Activated CD8-positive, alpha-beta memory T cell treated with anti-CD3 and anti-CD28 coated beads for 24 hours (primary cell): Measurements from ENCODE around the gene DMAP1.
"Not testable (repeated sequence)": the region's sequence is repeated elsewhere in the genome, so short reads cannot be mapped to it uniquely, and the experiment has no call there.

Experiments
- DNase-seq: peaks from one replicate; pipeline ENCODE4 v3.0.0-alpha.2; 2020

Gene DMAP1, protein sequence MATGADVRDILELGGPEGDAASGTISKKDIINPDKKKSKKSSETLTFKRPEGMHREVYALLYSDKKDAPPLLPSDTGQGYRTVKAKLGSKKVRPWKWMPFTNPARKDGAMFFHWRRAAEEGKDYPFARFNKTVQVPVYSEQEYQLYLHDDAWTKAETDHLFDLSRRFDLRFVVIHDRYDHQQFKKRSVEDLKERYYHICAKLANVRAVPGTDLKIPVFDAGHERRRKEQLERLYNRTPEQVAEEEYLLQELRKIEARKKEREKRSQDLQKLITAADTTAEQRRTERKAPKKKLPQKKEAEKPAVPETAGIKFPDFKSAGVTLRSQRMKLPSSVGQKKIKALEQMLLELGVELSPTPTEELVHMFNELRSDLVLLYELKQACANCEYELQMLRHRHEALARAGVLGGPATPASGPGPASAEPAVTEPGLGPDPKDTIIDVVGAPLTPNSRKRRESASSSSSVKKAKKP

DNA sequence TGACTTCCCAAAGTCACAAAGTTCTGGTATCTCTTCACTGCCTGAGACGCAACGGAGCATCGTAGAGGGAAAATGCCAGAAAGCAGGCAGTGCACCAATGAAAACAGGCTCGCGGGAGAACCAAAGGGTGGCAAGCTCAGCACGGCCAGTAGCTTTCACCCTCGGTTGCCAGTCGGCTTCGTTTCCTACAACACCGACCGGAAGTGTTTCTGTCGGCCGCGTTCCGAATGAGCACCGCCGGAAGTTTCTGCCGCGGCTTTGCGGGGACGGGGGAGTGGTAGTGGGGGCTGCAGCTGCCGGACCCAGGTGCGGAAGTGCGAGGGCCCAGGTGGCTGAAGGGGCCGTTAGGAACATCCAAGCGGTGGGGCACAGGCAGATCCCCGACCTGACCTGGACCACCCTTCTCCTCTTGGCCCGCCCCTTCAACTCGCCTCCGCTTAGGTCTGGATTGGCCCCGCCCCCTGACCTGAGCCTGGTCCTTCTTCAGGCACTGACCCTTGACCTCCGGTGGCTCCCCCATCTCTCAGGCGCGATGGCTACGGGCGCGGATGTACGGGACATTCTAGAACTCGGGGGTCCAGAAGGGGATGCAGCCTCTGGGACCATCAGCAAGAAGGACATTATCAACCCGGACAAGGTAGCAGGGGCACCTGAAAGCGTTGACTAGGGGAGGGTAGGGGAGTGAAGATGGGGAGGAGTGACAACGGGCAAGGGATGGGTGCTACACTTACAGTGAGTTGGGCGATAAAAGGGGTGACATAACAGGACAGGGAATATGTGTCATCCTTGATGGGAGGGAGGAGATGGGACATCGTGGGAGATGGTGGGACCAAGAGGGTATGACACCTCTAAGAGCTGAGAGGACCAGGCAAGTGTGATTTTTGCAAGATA is at the start of gene DMAP1:
Gene DMAP1 (plus strand): TSS at position 250 of the 891 bp plus-strand sequence. CDS start 283 bp downstream, at position 533.
- peak; percentile 97 for DNase-seq

DNA sequence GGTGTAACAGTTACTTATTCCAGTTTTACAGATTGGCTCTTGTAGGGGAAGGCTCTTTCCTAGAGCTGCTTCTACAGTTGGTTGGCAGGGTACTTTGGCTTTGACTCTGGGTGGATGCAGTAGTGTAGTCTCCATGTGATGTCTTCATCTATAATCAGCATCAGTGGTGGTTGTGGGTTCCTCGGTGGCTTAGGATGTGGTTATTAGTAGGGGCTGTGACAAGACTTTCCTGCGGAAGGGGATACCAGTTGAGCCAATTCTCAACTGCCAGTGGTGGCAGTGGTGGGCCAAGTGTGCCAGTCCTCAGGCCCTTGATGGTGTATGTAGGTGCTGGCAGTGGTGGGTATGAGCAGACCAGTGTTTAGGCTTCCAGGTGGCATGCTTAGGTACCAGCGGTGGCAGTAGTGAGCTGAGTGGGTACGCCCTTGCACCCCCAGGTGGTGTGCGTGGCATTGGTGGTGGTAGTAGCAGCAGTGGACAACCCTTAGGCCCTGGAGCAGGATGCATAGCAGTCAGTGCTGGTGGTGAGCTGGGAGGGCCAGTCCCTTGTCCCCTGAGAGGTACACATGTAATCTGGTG is 44.7 kb upstream of the DMAP1 start:
- DNase-seq = no peak

DNA sequence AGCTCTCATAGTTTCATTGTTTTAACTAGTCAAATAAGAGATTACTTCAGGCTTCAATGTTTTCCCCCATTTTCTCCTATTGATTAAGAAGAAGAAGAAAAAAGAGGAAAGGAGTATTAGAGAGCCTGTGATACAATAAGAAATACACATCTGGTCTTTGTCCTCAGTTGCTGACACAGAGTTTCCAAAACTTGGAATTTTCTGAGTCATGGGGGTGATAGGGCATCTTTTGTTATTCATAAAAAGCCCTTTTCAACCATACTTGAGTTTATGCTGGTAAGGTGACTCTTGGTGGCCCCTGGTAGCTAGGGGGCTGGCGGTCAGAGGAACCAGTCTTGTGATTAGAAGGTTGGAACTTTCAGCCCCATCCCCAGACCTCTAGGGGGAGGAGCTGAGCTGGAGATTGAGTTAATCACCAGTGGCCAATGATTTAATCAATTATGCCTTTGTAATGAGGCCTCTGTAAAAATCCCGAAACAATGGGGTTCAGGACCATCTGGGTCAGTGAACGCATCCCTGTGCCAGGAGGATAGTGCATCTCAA is 42.9 kb upstream of the DMAP1 start:
- DNase-seq = no peak

DNA sequence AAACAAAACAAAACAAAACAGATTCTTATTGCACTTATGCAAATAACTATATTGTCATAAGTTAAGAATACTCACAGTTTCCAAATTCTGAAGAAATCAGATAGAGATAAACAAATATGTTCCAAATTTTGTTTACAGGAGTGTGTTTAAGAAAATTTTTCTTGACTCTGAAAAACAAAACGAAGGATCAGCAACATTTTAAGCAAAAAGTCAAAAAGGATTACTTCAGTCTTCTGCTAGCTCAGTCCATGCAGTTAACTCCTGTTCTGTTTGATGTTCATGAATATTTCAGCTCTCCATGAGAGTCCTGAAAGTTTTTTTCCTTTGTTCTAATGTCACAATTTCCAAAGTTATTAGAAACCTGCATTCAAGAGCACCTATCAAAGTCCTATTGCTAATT is 38.6 kb upstream of the DMAP1 start:
- no peak for DNase-seq

DNA sequence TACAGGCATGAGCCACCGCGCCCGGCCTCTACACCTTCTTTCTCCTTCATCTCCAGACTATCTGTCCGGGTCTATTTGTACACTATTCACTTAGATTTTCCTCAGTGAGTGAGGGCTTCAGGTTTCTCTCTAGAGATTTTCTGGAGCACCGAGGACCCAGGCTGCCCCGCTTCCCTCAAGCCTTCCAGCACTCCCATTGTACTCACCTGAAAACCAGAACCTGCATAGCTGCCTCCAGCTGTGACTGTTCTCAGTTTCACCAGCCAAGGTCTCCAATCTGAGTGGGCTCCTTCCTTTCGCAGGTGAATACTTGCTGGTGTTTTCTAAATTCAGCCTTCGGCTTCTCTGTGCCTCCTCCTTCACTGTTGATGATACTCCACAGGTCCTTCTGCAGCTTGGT is 12.9 kb upstream of the DMAP1 start:
- DNase-seq = no peak

DNA sequence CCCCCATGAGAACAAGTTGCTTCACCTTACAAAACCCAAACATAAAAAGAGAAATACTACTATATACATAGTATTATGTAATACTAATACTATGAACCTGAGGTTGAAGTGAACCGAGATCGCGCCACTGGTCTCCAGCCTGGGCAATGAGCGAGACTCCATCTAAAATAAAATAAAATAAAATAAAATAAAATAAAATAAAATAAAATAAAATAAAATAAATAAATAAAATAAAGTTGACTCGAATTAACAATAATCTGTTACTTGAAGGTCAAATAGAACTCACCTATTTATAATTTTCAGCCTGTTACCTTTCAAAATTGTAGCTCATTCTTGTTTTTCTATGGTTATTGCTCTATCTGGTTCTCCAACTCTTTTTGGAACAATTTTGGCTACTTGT is 6.7 kb upstream of the DMAP1 start:
- DNase-seq = not testable (repeated sequence)

DNA sequence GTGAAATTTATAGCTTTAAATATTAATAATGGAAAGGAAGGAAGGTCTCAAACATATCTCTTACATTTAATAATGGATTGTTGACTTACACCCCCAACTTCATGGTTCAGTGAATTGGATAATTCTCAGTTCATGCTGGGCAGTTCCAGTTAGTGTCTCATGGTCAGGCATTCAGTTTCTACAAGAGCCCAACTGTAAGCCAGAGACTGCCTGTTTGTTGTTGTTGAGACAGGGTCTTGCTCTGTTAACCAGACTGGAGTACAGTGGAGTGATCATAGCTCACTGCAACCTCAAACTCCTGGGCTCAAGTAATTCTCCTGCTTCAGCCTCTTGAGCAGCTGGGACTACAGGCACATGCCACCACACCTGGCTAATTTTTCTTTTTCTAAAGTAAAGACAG is 5.0 kb upstream of the DMAP1 start:
- DNase-seq = no peak

DNA sequence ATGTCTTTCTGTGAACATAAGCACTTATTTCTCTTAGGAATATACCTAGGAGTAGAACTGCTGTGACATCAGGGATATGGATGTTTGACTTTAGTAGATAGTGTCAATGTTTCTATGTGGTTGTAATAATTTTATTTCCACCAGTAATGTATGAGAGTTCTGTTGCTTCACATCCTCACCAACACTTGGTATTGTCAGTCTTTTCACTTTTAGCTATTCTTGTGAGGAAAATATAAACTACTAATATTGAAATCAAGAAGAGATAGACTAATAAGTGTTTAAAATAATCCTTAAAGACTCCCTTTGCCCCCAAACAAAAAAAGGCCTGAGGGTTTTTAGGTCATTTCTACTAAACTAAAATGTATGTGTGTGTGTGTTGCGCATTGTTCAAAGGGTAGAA is 2.7 kb upstream of the DMAP1 start:
- DNase-seq = no peak

DNA sequence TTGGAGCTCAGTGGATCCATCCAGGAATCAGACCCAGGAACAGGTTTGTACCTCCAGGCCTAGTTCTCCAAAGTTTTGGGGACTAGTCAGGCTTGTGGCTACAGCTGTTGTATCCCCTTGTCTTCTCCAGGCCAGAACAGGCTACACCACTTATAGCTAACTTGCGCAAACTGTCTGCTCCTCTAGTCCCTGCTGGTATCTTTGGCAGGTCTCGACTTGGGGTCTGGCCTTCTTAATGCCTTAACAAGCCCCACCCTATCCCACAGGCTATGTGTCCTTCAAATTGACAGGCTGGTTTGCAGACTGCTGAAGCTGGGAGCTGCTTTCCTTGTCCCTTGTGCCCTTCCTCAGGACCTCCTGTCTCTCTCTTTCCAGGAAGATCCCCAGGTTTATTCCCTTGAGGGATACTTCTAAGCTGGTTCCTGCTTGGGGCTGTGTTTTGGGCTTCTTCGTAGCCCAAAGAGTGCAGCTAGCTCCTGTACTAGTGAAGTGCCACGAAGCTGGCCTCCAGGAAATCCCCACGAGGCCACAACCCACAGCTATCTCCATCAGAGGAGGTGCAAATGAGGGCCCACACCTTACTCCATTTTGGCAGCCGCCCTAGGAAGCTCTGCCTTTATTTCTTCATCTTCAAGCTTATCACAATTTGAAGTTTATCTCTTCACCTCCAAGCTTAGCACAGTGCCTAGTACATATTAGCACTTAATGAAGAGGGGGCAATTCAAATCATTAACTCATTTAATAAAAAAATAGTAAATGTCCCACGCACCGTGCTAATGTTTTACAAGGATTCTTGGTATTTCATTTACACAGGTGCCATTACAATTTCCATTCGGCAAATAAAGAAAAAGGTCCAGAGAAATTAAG is 683 bp upstream of the DMAP1 start:
- DNase-seq = peak; percentile 69

DNA sequence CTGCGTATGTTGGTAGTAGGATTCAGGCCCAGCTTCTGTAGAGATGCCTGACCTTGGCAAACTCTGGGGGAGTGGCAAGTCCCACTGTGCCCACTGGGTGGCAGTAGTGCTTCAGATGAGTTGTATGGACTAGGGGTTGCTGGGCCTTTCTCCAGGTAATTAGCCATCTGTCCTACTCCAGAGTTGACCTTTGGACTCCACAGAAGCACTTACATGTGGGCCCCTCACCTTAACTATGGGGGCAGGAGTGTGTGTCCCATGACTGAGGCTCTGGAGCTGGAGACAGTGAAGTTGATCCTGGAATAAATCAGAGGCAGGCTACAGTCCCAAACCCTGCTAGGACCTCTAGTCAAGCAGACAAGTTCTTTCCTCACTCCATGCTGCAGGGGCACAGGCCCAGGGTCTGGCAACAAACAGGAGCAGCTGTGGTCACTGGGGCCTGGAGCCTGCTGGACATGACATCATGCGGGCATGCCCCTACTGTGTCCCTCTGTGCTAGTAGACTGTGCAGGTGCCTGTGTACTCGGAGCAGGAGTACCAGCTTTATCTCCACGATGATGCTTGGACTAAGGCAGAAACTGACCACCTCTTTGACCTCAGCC is 4.6 kb downstream of the DMAP1 start:
- DNase-seq = peak; percentile 91

DNA sequence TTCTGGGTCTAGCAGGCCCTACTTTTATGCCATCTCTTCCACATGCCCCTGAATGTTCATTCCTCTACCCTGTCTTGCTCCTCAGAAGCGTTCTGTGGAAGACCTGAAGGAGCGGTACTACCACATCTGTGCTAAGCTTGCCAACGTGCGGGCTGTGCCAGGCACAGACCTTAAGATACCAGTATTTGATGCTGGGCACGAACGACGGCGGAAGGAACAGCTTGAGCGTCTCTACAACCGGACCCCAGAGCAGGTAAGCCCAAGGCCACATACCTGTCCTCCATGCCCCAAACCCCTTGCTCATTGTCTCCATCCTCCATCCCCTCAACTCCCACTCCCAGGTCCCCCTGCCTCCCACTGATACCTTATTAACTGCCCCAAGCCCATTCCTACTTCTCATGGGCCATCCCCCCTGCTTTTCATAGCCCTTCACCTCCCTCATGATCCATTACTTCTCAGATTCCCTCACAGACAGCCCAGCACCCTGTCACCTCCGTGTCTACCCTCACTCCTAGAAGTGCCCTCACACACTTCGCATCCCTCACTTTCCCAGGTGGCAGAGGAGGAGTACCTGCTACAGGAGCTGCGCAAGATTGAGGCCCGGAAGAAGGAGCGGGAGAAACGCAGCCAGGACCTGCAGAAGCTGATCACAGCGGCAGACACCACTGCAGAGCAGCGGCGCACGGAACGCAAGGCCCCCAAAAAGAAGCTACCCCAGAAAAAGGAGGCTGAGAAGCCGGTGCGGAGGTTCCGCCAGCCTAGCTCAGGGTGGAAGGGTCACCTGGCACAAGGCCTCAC is 5.4 kb downstream of the DMAP1 start:
- peak; percentile 30 for DNase-seq

DNA sequence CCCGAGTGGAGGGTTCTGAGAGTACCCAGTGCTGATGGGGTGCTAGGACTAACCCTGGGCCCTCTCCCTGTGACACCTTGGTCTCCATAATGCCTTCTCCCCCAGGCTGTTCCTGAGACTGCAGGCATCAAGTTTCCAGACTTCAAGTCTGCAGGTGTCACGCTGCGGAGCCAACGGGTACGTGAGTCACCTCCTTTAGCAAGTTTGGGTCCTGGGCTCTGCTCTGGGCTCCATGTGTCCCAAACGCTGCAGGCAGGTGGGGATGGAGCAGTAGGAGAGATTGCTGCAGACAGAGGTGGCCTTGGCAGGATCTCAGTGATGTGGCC is 6.0 kb downstream of the DMAP1 start:
- DNase-seq = peak; percentile 51

DNA sequence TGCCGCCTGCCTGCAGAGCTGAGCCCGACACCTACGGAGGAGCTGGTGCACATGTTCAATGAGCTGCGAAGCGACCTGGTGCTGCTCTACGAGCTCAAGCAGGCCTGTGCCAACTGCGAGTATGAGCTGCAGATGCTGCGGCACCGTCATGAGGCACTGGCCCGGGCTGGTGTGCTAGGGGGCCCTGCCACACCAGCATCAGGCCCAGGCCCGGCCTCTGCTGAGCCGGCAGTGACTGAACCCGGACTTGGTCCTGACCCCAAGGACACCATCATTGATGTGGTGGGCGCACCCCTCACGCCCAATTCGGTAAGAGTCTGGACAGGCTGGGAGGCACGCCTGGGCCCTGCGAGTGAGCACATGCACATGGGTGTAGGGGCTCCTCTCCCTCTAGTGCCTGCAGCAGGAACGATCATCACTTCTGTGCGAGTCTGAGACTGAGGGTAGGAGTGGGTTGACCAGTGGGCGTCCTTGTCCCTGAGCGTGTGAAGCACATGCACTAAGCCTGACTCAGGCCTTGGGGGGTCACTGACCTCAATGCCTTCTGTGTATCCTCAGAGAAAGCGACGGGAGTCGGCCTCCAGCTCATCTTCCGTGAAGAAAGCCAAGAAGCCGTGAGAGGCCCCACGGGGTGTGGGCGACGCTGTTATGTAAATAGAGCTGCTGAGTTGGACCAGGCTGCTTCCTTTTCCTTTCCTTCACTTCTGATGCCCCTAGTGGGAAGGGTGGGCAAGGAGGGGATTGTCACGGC is 6.9 kb downstream of the DMAP1 start:
- DNase-seq = peak; percentile 51

DNA sequence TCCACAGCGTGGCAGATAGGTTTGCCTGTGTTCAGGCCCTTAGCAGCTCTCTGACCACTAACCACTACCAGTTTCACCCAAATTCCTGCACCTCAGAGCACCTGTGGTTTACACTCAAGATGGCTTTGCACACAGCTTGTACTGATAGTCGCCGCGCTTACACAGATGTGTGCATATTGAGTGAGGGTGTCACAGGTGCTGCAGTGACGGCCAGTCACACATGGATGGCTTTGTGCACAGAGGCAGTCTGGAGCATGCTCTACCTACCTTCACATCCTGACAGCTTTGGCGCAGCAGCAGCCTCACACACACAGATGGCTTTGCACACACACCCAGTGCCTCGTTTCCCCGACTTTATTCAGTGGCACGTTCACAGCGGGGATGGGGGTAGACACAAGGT is 7.5 kb downstream of the DMAP1 start:
- DNase-seq = peak; percentile 52

DNA sequence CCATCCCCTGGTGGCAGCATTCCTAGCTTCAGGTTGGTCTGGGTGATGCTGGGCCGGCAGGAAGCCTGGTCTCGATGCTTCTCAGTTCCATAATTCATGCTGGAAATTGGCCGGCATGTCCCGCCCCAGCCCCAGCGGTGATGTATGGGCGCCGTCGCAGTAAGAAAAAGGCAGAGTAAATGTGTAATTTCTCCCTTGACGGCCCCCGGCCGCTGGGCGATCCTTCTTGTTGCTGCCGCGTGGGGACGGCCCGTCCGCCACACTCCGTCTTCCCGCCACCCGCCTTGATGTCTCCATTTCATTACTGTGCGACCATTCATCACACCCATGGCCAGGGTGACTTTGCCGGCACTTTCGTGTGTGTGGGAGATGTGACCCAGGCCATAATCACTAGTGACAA is 8.5 kb downstream of the DMAP1 start:
- DNase-seq = no peak

DNA sequence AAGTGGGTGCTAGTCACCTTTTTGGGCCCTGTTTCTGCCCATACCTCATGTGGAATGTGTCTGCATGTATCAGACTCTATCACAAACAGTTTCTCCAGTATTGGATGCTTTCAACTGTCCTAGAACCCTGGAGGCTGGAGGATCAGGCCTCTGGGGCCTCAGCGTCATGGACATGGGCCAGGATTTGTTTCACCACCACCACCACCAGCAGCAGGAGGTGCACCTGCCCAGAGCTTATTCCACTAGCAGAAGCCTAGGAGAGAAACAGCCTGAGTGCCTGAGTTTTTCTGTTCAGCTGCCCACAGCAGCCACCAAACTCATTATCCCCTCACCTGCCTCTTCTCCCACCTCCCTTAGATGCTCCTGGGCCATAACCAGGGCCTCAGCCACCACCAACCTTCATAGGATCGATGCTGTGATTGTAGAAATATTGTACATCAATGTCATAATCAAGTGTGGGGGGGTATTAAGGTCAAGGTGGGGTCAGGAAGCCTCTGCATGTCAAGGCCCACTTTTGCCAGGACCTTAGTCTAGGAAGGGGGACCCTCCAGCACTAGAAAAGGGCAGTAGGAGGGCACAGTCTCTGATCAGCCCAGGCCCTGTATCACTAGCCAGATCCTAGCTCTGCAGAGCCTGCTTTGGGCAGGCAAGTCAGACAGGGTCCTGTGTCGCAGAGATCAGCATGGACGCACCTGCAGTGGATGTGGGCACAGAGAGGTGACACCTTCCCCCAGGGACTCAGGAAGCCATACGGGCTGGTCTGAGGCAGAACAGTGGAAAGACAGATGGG is 9.3 kb downstream of the DMAP1 start:
- DNase-seq = peak; percentile 55

DNA sequence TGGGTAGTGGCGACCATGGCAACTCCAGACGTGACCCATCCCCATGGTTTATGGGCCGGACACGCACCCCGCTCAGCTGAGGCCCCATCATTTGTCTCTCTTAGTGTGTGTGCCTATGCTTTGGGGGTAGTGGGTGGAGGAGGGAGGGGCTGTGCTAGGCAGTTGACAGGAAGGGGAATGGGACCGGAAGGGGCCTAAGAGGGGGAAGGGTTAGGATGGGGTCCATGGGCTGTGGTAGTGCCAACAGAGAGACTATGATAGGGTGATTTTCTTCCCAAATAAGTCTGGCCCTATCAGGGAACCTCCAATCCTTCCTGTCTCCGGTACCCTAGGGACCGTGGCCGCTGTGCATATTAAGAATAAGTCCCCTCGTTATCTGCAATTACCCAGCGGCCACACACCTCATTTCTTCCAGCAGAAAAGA is 9.9 kb downstream of the DMAP1 start:
- no peak for DNase-seq

DNA sequence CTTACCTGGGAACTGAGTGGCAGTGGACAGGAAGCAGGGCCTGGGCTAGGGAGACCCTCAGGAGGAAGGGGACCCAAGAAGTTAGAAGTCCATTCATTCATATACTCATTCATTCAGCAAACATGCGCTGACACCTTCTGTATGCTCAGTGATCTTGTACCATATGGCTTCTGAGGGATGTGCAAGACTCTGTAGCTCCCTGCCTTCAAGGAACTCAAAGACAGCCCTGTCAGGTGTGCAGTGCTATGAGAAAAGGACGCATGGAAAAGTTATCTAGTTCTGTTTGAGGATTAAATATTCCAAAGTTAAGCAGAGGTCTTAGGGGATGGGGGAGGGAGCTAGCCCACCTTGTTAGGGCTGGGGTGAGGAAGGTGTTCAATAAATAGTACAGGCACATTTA is 12.5 kb downstream of the DMAP1 start:
- DNase-seq = peak; percentile 7

DNA sequence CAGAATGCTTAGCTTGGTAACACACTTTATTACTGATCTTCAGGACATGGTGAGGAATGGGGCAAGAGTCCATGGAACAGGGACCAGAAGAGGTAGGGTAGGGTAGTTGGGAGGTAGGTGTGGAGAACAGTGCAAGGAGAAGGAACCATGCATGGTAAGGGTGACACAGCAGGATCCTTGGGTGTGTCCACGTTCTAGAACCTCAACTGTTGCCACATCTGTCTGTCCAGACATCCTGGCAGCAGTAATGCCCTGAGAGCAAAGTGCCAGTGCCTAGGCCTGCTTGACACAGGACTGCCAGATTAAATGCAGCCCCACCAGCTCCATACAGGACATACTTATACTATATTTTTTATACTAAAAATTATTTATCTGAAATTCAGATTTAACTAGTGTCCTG is 13.9 kb downstream of the DMAP1 start:
- peak; percentile 42 for DNase-seq
